Measurements from ENCODE around the gene IPO8.
"Not testable (repeated sequence)": the region's sequence is repeated elsewhere in the genome, so short reads cannot be mapped to it uniquely, and the experiment has no call there.

The IPO8 gene

GRCh38 chr12:30595742-30596141 lies 99.9 kb downstream of the IPO8 start:
- DNase-seq (ENCODE audit: low read depth), result no peak
- no peak for TF ChIP-seq CTCF (IDR thresholded peaks at IDR 0.05; ENCODE audit: low read length, missing control alignments)
- no peak overlapping the region for H3K4me3 ChIP-seq (replicated peaks; ENCODE audit: low read depth, low read length)

- DNase-seq (ENCODE audit: low read depth), result no peak
- TF ChIP-seq CTCF (IDR thresholded peaks at IDR 0.05; ENCODE audit: low read length, missing control alignments), result no peak
- no peak overlapping the region for H3K4me3 ChIP-seq (replicated peaks; ENCODE audit: low read depth, low read length)
These were observed 101.2 kb downstream of the IPO8 start for GRCh38 chr12:30594509-30594908.

GRCh38 chr12:30588572-30588971 lies 107.1 kb downstream of the IPO8 start:
- DNase-seq (ENCODE audit: low read depth); H3K4me3 ChIP-seq (replicated peaks; ENCODE audit: low read depth, low read length): not testable (repeated sequence)

GRCh38 chr12:30587782-30588181 lies 107.9 kb downstream of the IPO8 start:
- no peak for TF ChIP-seq CTCF (IDR thresholded peaks at IDR 0.05; ENCODE audit: low read length, missing control alignments)
- DNase-seq (ENCODE audit: low read depth), result no peak

GRCh38 chr12:30585877-30586276 lies 109.8 kb downstream of the IPO8 start:
- TF ChIP-seq CTCF (IDR thresholded peaks at IDR 0.05; ENCODE audit: low read length, missing control alignments), result no peak
- no peak overlapping the region for H3K4me3 ChIP-seq (replicated peaks; ENCODE audit: low read depth, low read length)
- no peak for DNase-seq (ENCODE audit: low read depth)

More at GRCh38 chr12:30587782-30588181, 107.9 kb downstream of the IPO8 start:
- no peak overlapping the region for H3K4me3 ChIP-seq (replicated peaks; ENCODE audit: low read depth, low read length)

- no peak for DNase-seq (ENCODE audit: low read depth)
- H3K4me3 ChIP-seq (replicated peaks; ENCODE audit: low read depth, low read length), result no peak overlapping the region
- TF ChIP-seq CTCF (IDR thresholded peaks at IDR 0.05; ENCODE audit: low read length, missing control alignments), result no peak
These were observed 112.7 kb downstream of the IPO8 start for GRCh38 chr12:30582943-30583342.

GRCh38 chr12:30580344-30580743 lies 115.3 kb downstream of the IPO8 start:
- no peak for DNase-seq (ENCODE audit: low read depth)
- no peak overlapping the region for H3K4me3 ChIP-seq (replicated peaks; ENCODE audit: low read depth, low read length)
- TF ChIP-seq CTCF (IDR thresholded peaks at IDR 0.05; ENCODE audit: low read length, missing control alignments), result no peak
